ENCODE results near the gene FEZF1.

The FEZF1 gene

DNA sequence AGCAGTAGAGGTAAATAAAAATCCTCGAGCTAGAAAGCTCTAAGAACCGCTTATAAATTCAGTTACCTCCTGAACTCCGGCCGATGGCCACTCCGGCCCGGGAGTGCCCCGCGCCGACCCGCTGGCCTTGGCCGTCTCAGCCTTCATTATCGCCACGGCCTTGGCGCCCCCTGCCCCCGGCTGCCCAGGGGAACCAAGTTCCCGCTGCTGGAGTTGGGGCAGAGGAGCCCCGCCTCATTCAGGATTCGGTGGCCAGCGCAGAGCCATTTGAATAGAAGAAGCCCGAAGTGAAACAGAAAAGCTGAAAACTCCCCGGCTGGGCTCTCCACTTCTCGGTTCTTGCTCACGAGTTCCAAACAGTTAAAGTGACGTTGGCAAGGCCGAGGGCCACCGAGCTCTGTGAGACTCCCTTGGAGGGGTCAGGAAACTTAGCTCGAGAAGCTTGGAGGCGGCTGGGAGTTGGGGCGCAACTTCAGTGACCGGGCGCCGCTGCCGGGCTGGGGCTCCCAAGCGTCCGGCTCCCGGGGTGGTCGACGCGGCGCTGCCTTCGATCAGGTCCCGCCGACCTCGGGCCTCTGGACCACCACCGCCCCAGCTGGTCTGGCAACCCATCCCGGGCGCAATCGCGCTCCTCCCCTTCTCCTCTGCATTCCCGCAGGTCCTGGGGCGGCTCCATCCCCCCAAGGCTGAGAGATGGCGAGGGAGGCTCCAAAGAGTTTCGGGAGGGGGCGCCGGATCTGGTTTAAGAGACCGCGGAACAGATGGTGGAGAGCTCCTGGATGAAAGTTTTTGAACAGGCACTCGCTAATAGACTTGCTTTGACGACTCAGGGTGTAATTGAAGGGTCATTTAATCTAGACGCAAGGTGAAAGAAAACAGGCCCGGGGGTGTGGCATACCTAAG, 5.8 kb upstream of the FEZF1 start:
- in situ Hi-C loops (cut with HindIII; ENCODE audit: low pct_ligation_motif_present, low pct_unique_long_range_greater_than_20kb, low sequenced_read_pairs): no loop called here
- DNase-seq: peak; percentile 50

- DNase-seq: no peak
- in situ Hi-C loops (cut with HindIII; ENCODE audit: low pct_ligation_motif_present, low pct_unique_long_range_greater_than_20kb, low sequenced_read_pairs): no loop called here
These were observed 4.9 kb upstream of the FEZF1 start for GRCh38 chr7:122309421-122309820.

- in situ Hi-C loops (cut with HindIII; ENCODE audit: low pct_ligation_motif_present, low pct_unique_long_range_greater_than_20kb, low sequenced_read_pairs): no loop called here
- no peak for DNase-seq
These were observed 2.7 kb upstream of the FEZF1 start for GRCh38 chr7:122307228-122307621.

DNA sequence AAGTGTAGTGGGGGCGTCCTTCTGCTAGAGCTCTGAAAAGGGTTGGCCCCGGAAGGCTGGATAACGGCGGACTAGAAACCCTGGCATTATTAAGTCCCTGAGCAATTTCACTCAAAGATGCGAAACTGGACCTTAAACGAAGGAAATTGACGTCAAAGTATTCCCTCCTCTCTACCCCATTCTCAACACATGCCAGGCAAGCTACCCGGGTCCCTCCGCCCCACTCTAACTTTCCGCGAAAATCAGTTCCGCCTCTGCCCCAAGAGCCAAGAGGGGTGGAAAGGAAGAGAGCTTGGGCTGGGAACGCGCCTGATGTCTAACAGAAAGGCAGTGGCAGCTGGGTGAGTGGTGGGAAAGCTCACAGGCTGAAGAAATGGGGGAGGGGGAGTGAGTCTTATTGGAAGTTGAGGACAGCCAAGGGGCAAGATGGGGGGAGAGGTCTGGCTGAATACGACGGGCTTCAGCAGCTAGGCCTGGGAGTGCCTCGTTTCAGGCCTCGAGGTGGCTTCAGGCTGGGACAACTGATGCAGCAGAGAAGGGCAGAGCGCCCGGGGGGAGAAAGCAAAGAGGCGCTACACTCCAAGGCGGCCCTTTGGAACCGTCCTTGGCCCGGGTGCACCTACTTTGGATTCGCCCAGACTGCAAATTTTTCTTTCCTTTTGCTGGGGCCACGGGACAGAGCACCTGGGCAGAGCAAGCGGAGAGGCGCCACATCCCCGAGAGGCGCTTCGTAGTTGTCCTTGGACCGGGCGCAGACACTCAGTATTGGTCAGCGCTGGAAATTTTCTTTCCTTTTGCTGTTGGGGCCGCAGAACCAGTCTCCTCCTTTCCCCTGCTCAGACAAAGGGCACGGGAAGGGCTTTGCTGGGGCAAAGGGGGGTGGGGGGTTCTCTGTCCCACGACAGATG, 2.0 kb upstream of the FEZF1 start:
- no peak for DNase-seq
- in situ Hi-C loops (cut with HindIII; ENCODE audit: low pct_ligation_motif_present, low pct_unique_long_range_greater_than_20kb, low sequenced_read_pairs): no loop called here

DNA sequence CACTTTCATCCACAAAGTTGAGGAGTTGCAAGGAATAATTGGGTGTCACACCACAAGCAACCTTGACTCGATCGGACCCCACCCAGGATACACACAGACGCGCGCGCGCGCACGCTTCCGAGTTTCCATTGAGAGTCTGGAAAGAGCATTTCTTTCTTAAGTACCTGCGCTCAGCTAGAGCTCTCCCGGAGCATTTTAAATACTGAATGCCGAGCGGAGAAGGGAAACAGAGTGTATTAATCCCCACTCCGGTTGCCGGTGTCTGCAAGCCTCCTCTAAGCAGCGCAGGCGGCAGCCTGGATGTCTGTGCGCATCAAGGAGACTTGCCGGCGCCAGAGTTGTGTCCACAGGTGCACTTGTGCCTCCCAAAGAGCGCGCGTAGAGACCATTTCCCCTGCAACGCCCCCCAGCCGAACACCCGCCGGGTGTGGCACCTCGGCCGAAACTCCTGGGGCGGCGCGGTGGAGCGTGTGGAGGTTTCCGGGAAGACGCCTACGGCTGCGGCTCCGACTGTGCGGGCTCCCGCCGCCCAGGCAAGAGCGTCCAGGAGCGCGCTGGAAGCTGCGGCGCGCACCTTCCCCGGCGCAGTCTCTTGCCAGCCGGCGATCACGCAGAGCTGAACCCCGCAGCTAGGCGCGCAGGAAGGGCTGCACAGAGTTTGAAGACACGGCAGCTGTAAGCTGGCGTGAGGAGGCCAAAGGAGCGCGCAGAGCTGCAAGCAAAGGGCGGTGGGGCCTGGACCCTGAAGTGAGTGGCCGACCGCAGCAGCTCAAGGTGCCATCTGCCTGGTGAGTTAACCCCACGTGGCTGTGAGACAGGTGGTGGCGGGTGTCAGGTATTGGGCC, 1.1 kb upstream of the FEZF1 start:
- in situ Hi-C loops (cut with HindIII; ENCODE audit: low pct_ligation_motif_present, low pct_unique_long_range_greater_than_20kb, low sequenced_read_pairs): no loop called here
- DNase-seq: peak; percentile 49

DNA sequence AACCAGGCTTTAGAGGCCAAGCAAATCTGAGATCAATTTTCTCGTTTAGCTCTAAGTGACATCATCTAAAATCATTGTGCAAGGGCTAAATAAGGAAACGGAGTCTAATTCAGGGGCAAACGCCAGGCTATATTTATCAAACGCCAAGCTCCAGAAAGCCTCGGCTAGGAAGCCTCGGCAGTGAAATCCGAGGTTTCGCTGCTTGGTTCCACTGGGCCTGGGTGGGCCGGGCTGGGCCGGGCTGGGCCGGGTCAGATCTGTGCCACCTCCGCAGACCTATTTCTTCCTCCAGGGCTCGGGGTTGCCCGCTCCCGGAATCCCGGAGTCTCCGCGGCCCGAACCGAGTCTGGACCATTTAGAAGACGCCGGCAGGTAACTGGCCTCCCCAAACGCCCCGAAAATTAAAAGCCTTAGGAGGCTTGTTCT, 459 bp upstream of the FEZF1 start:
- peak; percentile 17 for DNase-seq
- in situ Hi-C loops (cut with HindIII; ENCODE audit: low pct_ligation_motif_present, low pct_unique_long_range_greater_than_20kb, low sequenced_read_pairs): no loop called here

DNA sequence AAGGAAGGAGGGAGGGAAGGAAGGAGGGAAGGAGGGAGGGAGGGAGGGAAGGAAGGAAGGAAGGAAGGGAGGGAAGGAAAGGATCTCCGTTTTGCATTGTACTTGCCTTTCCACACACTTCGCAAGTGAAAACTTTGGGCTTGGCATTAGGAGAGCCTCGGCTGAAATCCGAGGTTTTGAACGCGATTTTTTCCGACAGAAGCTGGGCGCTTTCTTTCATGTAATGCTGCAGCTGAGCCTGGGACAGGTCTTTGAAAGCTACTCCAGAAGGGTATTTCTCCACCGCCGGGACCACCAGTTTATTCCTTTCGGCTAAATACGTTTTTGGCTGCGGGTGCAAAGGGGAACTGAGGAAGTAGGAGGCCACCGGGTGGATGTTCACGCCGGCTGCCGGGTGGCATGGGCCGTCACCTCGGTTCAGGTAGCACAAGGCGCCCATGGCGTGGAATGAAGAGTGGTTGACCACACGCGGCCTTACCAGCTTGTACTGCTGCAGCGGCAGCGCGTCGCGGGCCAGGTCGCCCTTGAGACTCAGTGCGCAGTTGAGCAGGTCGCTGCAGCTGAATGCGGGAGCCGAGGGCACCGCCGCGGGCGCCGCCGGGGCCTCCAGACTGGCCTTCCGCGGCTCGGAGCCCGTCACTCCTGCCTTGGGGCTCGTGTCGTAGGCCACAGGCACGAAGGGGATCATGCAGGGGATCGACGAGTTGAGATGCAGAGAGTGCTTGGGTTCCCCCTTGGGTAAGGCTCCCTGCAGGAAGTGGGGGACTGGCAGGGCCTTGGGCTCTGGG, 825 bp downstream of the FEZF1 start:
- DNase-seq: no peak
- in situ Hi-C loops (cut with HindIII; ENCODE audit: low pct_ligation_motif_present, low pct_unique_long_range_greater_than_20kb, low sequenced_read_pairs): no loop called here

- DNase-seq: no peak
- in situ Hi-C loops (cut with HindIII; ENCODE audit: low pct_ligation_motif_present, low pct_unique_long_range_greater_than_20kb, low sequenced_read_pairs): no loop called here
These were observed 1.6 kb downstream of the FEZF1 start for GRCh38 chr7:122302761-122303530.

DNA sequence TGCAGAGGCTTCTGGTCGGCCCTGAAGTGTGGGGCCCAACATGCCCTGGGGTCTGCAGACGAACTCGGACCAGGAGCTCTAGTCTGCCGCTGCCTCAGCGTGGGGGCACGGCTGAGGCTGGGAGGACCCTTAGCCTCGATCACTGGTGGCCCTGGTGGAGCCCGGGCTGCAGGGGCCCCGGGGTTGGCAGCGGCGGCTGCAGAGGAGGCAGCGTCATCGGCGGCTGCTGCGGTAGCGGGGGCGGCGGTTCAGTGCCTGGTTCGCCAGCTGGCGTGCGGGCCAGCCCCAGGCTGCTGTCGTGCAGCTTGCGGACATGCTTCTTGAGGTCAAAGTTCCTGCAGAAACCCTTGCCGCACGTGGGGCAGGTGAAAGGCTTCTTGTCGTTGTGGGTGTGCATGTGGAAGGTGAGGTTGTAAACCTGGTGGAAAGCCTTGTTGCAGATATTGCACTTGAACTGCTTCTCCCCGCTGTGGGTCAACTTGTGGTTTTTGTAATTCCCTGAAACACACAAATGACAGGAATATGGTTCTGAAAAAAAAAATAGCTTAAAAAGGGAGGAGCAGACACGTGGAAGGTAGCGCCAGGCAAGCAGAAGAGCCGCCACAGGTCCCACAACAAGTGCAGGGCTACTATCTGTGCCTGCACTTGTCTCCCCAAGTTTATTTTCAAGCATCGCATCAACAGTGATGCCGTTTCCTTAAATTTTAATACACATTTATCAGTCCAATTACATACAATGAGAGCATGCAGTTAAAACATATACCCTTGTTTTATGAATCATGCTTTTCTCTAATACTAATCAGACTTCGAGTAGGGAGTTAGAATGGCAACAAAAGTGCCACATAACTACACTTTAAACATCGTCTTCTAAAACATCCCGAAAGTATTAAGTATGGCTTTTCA, 2.4 kb downstream of the FEZF1 start:
- in situ Hi-C loops (cut with HindIII; ENCODE audit: low pct_ligation_motif_present, low pct_unique_long_range_greater_than_20kb, low sequenced_read_pairs): no loop called here
- no peak for DNase-seq

DNA sequence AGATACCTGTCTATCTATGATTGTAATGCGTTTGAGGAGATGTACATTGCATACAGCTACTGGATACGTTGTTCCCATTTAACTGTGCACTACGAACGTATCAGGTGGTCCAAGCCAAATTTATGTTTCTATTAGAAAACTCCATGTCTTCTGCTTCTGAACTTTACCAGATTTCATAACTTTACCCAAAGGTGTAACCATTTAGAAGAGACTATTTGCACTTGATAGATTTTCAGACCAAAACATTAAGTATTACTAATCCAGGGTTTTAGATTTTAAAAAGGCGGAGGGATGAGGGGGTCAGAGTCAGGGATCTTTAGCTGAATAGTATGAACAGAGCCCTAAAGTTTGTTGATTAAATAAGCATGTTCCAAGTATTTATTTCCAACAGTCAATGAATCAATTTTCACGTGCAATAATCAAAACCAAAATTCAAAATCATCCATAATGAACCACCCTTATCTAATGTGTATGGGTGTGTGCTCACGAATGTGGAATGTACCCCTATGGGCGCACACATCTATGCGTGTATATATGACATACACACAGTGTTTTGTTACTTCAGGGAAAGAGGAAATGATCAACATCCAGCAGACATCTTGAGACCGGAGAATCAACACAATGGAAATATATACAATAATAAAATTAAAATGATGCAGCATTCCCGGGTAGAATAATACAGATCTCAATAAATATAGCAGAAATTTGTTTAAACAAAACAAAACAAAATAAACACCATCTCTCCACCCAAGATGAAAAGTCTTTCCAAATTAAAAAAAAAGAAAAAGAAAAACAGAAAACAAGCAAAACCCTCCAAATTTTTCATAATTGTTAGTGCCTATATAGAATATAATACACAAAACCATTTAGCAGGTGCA, 3.4 kb downstream of the FEZF1 start:
- in situ Hi-C loops (cut with HindIII; ENCODE audit: low pct_ligation_motif_present, low pct_unique_long_range_greater_than_20kb, low sequenced_read_pairs): no loop called here
- no peak for DNase-seq

DNA sequence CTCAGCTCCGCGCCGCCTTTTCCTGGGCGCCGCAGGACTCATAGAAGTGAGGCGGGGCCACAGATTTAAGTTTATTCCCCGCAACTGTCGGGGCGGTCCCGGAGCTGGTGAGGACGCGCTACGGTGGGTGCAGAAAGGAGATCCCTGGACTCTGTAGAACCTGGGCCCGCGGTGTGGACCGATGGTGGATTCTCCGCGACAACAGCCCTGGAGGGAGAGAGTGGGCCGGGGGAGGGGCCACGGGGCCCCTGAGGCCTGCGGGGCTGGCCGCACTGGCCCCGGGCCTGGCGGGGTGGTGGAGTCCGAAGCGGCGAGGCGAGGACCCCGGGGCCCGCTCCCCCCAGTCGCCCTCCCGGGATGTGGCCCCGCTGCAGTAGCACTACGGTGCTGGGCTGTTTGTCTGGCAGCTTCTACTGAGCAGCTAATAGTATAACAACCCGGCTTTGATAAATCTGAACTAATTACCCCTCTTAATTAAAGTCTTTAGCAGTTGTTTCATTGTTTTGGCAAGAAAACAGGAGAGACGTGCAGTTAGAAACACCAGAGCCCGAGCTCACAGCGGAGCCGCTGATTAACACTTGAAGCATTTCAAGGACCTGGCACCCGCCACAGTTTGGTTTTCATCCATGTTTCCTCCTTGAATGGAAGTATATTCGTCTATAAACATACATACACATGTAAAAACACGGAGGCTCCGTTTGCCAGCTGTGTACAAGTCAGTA, 4.2 kb downstream of the FEZF1 start:
- peak; percentile 34 for DNase-seq
- in situ Hi-C loops (cut with HindIII; ENCODE audit: low pct_ligation_motif_present, low pct_unique_long_range_greater_than_20kb, low sequenced_read_pairs): no loop called here

GRCh38 chr7:122299624-122300210, 4.8 kb downstream of the FEZF1 start:
- in situ Hi-C loops (cut with HindIII; ENCODE audit: low pct_ligation_motif_present, low pct_unique_long_range_greater_than_20kb, low sequenced_read_pairs): no loop called here
- DNase-seq: no peak

DNA sequence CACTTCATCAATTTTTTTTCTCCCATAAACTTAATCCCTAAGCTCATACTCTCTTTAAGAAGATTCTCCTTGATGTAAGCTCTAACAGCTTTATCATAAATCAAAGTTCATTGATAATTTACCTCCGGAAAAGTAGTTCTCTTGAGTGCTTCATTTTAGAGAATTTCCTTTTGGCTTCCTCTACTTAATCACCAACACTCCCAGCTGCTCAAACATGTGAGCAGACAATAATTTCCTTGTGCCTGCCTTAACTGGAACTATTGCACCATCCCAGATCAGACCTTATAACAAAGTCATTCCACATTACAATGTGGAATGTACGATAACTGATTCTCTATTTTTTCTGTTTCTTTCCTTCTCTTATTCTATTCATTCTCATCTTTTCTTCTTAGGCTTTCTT, 5.9 kb downstream of the FEZF1 start:
- in situ Hi-C loops (cut with HindIII; ENCODE audit: low pct_ligation_motif_present, low pct_unique_long_range_greater_than_20kb, low sequenced_read_pairs): no loop called here
- DNase-seq: no peak

DNA sequence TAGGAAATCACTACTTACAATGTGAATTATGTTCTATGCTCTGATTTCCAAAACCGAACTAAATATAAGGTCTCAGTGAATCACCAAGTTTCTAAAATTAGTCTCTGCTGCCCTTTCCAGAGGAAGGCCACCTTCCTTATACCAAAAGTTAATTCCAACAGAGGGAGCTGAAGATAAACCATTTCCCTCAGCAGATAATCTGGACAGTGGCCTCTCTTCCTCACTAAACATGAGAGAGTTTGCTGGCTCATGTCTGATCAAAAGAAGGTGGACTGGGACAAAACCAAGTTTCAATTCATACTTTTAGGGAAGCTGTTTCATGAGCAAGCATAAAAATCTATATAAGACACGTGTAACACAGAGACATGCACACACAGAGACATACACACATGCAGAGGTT, 6.4 kb downstream of the FEZF1 start:
- no peak for DNase-seq
- in situ Hi-C loops (cut with HindIII; ENCODE audit: low pct_ligation_motif_present, low pct_unique_long_range_greater_than_20kb, low sequenced_read_pairs): no loop called here

GRCh38 chr7:122291189-122291588, 13.4 kb downstream of the FEZF1 start:
- no peak for DNase-seq
- in situ Hi-C loops (cut with HindIII; ENCODE audit: low pct_ligation_motif_present, low pct_unique_long_range_greater_than_20kb, low sequenced_read_pairs): no loop called here
